LoVo (cell line): Measurements from ENCODE around the gene OR52N5.
A peak's percentile ranks its signal among the peaks of the same experiment; 100 is the strongest.

ENCODE experiments used
- DNase-seq: peaks from one replicate; pipeline ENCODE4 v3.0.0-alpha.2; 2016; ENCODE audit warnings: low spot score

OR52N5 gene

GRCh38 chr11:5783255-5783654, at the start of gene OR52N5:
OR52N5 (minus strand) TSS chr11:5783355; CDS start chr11:5778634, 4,721 bp downstream.
- DNase-seq = no peak

DNA sequence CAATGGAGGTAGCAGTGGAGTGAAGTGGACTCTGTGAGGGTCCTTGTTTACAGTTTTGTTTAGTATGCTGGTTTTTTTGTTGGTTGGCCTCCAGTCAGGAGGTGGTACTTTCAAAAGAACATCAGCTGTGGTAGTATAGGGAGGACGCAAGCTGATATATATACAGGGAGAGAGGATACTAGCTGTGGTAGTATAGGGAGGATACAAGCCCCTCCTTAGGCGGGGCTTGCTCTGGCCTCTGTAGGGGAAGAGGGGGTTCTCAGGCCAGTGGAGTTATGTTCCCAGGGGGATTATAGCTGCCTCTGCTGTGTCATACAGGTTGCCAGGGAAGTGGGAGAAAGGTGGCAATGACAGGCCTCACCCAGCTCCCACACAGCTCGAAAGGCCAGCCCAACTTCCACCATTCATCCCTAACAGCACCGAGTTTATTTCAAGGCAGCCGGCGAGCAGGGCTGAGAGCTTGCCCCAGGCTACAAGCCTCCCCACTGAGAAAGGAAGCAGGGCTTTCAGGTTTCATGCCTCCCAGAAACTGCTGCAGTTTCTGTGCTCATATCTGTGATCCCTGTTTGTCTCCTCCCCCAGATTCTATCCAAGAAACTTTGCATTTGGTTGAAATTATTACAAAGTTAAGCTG, 48.2 kb upstream of the OR52N5 start:
- DNase-seq = peak; percentile 20

- DNase-seq = no peak
Measured at GRCh38 chr11:5818245-5818886, 35.2 kb upstream of the OR52N5 start.

- no peak for DNase-seq
Measured at GRCh38 chr11:5815534-5815933, 32.4 kb upstream of the OR52N5 start.

GRCh38 chr11:5809905-5810795, 27.0 kb upstream of the OR52N5 start:
- no peak for DNase-seq

GRCh38 chr11:5809122-5809519, 26.0 kb upstream of the OR52N5 start:
- DNase-seq = no peak

DNA sequence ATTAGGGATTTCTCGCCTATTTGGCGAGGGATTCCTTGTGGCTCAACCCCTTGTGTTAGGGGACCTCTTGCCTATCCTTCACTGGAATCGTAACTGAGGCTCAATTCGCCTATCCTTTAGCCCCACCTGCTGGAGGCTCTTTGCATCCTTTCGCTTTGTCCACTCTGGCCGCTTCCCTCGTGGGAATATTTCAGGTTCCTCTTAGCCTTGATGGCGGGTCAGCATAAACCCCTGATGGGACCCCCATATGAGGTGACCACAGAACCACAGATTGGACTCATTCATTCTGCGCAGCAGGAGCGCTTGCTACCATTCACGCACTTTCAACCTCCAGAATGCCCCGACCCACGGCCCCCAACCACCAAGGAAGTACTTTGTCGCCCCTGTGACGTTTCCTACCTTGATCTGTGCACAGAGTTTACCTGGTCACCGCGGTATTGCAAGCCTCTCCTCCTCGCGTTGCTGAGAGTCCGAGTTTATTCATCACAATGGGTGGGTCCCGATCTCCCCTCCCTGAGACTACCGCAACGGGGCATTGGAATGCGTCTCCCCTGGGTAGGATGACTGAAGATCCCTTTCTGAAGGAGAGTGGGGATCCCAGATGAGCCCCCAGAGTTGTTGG, 25.5 kb upstream of the OR52N5 start, which contains the start of gene OR52N2:
Gene OR52N2, plus strand, starts transcription at position 425 of the 622 bp plus-strand sequence. CDS start 11,412 bp downstream, outside the sequence.
- peak; percentile 78 for DNase-seq

GRCh38 chr11:5807580-5807979, 24.4 kb upstream of the OR52N5 start:
- no peak for DNase-seq

DNA sequence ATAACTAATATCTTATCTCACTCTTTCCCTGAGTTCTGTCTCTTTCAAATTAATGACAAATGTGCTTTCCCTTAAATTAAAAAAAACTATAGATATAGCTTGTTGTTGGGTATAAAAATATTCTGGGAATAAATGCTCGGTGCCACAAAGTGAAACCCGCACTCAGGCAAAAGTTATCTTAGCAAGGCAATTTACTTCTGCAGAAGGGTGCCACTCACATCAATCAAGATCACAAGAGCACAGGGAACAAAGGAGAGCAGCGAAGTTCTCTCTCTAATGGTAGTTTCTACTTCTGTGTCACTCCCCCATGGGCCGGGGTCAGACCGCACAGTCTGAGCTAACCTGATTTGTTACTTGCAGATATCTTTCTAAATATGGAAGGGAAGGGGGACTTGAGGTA, 20.8 kb upstream of the OR52N5 start:
- no peak for DNase-seq

DNA sequence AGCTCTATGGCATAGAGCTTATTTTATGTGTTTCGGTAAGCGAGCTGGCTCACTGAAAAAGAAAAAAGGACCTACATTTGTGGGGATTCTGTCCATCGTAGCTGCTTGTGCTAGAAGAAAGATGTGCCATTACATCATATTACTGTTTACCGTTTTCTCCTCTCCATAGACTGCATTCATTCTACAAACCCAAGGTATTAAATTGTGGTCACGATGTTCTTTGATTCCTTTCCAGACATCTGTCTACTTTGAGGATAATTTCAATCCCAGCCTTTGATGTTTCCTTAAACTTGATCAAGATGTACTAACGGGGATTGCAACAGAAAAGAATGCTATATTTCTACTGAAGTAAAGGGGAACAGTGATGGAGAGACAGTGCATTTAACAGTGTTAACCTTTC, 13.4 kb upstream of the OR52N5 start:
- DNase-seq = no peak

DNA sequence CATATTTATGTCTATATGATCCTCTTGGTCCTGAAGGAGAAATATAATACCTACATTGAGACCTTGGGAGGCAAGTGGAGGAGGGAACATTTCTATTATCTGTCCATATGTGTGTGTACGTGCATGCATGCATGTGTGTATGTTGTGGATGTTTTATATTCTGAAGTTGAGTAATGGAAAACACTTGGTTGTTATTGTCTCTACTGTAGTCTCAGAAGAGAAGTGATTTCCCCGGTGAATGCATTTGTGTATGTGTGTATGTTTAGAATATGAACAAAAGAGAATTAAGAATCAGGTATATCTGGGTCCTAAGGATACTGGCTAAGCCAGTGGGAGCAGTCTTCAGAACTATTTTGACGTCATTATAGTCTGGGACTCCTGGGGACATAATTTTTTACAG, 8.0 kb upstream of the OR52N5 start, which contains the start of gene OR52N1:
Gene OR52N1, minus strand, starts transcription at position 101 of the 400 bp plus-strand sequence. CDS start 2,449 bp downstream, outside the sequence.
- no peak for DNase-seq

- DNase-seq = no peak
Measured at GRCh38 chr11:5767056-5767455, 16.1 kb downstream of the OR52N5 start.

GRCh38 chr11:5753943-5754342, 29.2 kb downstream of the OR52N5 start, which contains the start of gene OR52N4:
OR52N4 (plus strand) TSS chr11:5754243; CDS start chr11:5754741, 498 bp downstream.
- DNase-seq = no peak

DNA sequence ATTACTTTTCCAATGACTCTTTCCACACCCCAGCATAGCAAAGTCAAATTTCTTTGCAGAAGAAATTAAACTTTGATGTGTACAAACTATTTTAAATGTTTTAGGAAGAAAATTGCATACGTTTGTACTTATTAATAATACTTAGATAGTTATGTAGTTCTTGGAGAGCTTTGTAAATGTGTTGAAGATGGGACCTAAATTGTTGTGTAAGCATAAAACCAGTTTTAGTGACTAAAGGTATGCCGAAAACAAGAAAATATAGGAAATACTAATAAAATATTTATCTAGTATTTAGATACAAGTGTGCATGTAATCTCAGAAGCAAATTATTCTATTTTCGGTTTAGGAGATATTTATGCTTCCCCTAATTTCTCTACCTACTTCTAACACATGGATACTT, 33.3 kb downstream of the OR52N5 start:
- no peak for DNase-seq

DNA sequence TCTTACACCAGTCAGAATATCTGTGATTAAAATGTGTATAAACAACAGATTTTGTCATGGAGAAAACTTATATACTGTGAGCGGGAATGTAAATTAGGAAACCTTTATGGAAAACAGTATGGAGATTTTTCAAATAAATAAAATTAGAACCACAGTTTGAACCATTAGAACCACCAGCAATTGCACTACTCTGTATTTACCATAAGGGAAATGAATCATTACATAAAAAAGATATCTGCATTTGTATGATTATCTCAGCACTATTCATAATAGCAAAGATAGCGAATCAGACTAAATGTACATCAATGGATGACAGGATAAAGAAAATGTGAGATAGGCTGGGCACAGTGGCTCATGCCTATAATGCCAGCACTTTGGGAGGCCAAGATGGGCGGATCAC, 36.5 kb downstream of the OR52N5 start:
- no peak for DNase-seq

DNA sequence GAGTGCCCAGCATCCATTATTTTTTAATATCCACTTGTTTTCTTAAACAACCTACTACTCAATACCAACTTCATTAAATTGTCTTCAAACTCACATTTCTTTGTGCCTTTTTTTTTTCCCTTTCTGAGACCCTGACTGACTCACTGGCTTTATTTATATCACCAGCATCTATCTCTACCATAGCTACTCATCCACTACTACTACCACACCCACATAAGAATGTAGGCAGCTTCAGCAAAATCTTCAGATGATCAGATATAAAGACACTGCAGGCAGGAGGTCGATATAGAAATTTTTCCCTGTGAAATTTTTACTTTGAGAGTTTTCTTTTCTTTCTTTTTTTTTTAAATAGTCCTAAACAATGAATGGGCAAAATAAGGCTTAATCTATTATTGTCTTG, 44.7 kb downstream of the OR52N5 start:
- no peak for DNase-seq

- no peak for DNase-seq
Measured at GRCh38 chr11:5737670-5738392, 45.3 kb downstream of the OR52N5 start.

DNA sequence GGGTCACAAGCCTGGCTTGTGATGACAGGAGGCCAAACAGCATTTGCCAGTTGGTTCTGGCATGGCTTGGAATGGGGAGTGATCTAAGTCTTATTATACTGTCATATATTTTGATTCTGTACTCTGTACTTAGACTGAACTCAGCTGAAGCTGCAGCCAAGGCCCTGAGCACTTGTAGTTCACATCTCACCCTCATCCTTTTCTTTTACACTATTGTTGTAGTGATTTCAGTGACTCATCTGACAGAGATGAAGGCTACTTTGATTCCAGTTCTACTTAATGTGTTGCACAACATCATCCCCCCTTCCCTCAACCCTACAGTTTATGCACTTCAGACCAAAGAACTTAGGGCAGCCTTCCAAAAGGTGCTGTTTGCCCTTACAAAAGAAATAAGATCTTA, 46.1 kb downstream of the OR52N5 start:
- no peak for DNase-seq

- DNase-seq = no peak
Measured at GRCh38 chr11:5736396-5736795, 46.8 kb downstream of the OR52N5 start, which contains the start of gene OR56B1. OR56B1 (plus strand) TSS chr11:5736448; CDS start chr11:5736517, 69 bp downstream.

DNA sequence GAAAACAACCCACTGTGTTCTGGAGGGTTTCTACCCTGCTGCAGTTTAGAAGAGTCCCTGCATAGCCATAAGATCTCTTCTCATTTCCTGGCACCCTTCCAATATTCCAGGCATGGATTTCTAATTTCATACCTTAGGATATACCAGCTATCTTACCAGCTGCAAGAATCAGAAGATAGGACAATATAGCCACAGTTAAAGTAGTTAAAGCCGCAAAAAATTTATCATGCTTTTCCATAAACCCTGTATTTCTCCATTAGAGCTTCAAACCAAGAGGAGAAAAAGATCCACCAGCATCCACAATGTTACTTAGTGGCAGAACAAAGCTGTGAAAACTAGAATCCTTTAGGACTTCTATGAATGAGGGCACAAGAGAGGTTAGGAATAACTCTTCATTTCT, 55.5 kb downstream of the OR52N5 start:
- no peak for DNase-seq

DNA sequence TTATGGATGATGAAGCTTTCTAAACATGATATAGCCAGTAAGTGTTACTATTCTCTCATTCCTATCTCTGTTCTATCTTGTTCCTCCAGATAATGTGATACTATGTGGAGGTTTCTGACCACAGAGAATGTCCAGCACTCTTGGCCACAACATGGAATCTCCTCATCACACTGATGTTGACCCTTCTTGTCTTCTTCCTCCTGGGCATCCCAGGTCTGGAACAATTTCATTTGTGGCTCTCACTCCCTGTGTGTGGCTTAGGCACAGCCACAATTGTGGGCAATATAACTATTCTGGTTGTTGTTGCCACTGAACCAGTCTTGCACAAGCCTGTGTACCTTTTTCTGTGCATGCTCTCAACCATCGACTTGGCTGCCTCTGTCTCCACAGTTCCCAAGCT, 56.8 kb downstream of the OR52N5 start:
- DNase-seq = no peak
